Kidney (tissue), 14 donors: ENCODE data around the gene NEK9. TPM values are rescaled to one million over a fixed set of nuclear protein-coding genes. Genes with fewer than 3 reads are reported as not detected.

Experiments used
- DNase-seq, 5 donors: peaks; one replicate each; pipeline ENCODE4 v3.0.0-alpha.2; 2013 to 2020
- FAIRE-seq: peaks from 2 replicates; lab custom pipeline; 2012; peaks lifted over from hg19 to GRCh38; lab: Jason Lieb, UNC
- H3K27ac ChIP-seq, 2 donors: one replicate each; pipeline ENCODE4 v1.7.0; 2013; ENCODE audit warnings: low read depth in 2 of 2, low read length in 2 of 2, inconsistent platforms in 1 of 2
- H3K27me3 ChIP-seq: one replicate; pipeline ENCODE4 v1.7.1; 2013; ENCODE audit warnings: low read length, inconsistent platforms; ENCODE audit not compliant: control insufficient read depth, insufficient read depth
- H3K36me3 ChIP-seq, 3 donors: one replicate each; pipeline versions ENCODE4 v1.7.0 to v1.7.1; 2013; ENCODE audit warnings: low read length in 3 of 3, control low read depth in 1 of 3, inconsistent platforms in 1 of 3; ENCODE audit not compliant: insufficient read depth in 3 of 3, control insufficient read depth in 2 of 3
- H3K4me1 ChIP-seq, 3 donors: one replicate each; pipeline versions ENCODE4 v1.7.0 to v1.7.1; 2013; ENCODE audit warnings: low read length in 3 of 3, inconsistent platforms in 1 of 3, low read depth in 1 of 3; ENCODE audit not compliant: control insufficient read depth in 2 of 3, insufficient read depth in 2 of 3
- H3K4me3 ChIP-seq, 3 donors: one replicate each; pipeline versions ENCODE4 v1.7.0 to v1.8.1; 2013; ENCODE audit warnings: low read length in 3 of 3, control low read depth in 1 of 3, inconsistent platforms in 1 of 3
- H3K9ac ChIP-seq, 3 donors: one replicate each; pipeline versions ENCODE4 v1.7.0 to v1.7.1; 2013; ENCODE audit warnings: low read length in 3 of 3, control low read depth in 1 of 3, inconsistent platforms in 1 of 3
- H3K9me3 ChIP-seq, 3 donors: one replicate each; pipeline versions ENCODE4 v1.7.0 to v1.7.1; 2013; ENCODE audit warnings: low read length in 3 of 3, control low read depth in 1 of 3, inconsistent platforms in 1 of 3; ENCODE audit not compliant: control insufficient read depth in 2 of 3, insufficient read depth in 1 of 3
- intact Hi-C: fragments of 100-400 bp; cut with DNase I; formaldehyde crosslinking; loops from one replicate; pipeline ENCODE4 v1.11.1; 2022
- polyA plus RNA-seq: library from polyadenylated mRNA; stranded (reverse); fragments of 350-450 nt; fragmentation: Illumina TruSeq; extraction: RNeasy Lipid Tissue Mini Kit (QIAGEN cat#74804); gene quantifications from one replicate; pipeline ENCODE4 v1.2.3, GENCODE V29; 2014; ENCODE audit warnings: low read depth, low replicate concordance; ENCODE audit not compliant: insufficient read depth
- total RNA-seq: library from RNA; stranded (reverse); fragmentation: NEBNext Ultra II Directional; extraction: Animal tissue kit (Norgen Biotek cat#: 25700); gene quantifications from one replicate; pipeline ENCODE4 v1.2.1, GENCODE V29; 2021
- TF ChIP-seq, protein P1 (sequence below): IDR thresholded peaks from 3 replicates; pipeline ENCODE4 v1.5.1; 2012; ENCODE audit warnings: mild to moderate bottlenecking, moderate library complexity, borderline replicate concordance; ENCODE audit not compliant: insufficient read depth; ENCODE audit errors: extremely low read depth
- donor health status: control.
- donor health status: control.
- donor health status: control.
- donor health status: control.
- donor health status: control.
- donor health status: DM: yes; HTN: yes; CAD: no.
- donor health status: Normal renal cell carcinoma (clear cell type).

The NEK9 gene
- total and polyA plus RNA-seq, 2 donors from 2014 or later, result 25.4 to 81.5 TPM

DNA sequence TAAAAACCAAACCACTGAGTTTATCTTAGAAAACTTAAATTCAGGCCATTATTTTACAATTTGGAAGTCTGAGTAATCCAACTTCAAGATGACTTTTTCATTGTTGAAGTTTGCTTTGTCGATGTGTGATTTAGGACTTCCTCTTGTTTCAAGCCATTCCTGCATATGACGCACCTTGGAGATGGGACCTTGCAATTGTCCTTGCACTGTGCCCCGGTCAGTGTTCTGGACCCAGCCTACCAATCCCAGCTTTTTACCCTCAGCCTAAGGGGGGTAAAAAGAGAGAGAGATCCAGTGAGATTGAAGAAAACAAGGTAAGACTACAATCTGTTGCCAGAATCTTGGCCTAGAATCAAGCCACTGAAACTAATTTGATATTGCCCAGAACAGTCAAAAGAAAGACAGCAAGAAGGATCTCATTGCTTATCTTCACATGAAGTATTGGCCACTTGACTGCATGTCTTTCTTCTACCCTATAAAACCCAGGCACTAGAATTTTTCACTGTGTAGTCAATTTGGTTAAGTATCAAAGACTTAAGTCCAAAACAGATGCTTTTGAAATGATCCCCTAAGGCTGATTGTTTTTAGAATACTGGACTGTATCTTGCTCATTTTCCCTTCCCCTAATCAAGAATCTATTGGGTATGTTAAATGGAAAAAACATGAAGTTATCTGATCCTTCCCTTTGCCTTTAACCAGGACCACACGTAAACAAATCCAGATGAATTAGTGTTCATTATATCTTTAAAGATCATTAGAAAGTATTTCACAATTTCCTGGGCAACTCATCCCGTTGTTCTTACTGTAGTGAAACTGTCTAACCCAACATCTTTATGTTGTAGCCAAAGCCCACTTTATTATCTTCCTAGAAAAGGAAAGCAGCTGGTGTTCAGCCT, 73.2 kb downstream of the NEK9 start:
- Histone ChIP-seq H3K4me3 (no peak overlapping the region), H3K27ac (no peak overlapping the region), H3K9me3 (no peaks in the 10 kb centered on the region), H3K36me3 (no peaks in the 10 kb centered on the region), H3K9ac (no peak overlapping the region), H3K27me3 (no peaks in the 10 kb centered on the region), H3K4me1 (peaks cover 0 to 5% (median 3%) of the 10 kb centered on the region in 3 donors)
- intact Hi-C loops, result no loop called here
- DNase-seq, result peak in 1 of 5 donors; percentile 11
- TF ChIP-seq, protein P1, sequence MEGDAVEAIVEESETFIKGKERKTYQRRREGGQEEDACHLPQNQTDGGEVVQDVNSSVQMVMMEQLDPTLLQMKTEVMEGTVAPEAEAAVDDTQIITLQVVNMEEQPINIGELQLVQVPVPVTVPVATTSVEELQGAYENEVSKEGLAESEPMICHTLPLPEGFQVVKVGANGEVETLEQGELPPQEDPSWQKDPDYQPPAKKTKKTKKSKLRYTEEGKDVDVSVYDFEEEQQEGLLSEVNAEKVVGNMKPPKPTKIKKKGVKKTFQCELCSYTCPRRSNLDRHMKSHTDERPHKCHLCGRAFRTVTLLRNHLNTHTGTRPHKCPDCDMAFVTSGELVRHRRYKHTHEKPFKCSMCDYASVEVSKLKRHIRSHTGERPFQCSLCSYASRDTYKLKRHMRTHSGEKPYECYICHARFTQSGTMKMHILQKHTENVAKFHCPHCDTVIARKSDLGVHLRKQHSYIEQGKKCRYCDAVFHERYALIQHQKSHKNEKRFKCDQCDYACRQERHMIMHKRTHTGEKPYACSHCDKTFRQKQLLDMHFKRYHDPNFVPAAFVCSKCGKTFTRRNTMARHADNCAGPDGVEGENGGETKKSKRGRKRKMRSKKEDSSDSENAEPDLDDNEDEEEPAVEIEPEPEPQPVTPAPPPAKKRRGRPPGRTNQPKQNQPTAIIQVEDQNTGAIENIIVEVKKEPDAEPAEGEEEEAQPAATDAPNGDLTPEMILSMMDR, result no peak
- no peak for FAIRE-seq

DNA sequence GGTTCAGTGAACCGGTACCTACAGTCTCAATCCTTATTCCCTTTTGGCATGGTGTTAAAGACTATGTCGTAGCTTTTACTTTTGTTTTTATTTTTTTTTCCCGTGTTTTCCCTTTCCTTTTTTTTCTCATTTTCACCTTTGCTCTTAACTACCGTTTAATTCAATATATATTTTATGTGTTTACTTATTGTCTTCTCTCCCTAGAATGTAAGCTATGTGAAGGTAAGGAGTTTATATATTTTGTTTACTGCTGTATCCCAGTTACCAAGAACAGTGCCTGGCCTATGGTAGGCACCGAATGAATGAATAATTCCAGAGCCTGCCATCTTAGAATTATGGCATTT, 75.3 kb downstream of the NEK9 start:
- peaks cover 0 to 10% (median 3%) of the 10 kb centered on the region in 3 donors for H3K4me1 ChIP-seq
- H3K9me3 ChIP-seq, result no peaks in the 10 kb centered on the region
- DNase-seq (no peak), FAIRE-seq (peak; percentile 32)
- H3K4me3 ChIP-seq, result peak overlapping the region; percentile 55 to 78 (median 66)
- H3K27ac ChIP-seq, result peak overlapping the region; percentile 93
- intact Hi-C loops, result no loop called here
- peak overlapping the region in 2 of 3 donors; percentile 34 to 83 for H3K9ac ChIP-seq
- H3K27me3 ChIP-seq, result no peaks in the 10 kb centered on the region
- no peaks in the 10 kb centered on the region for H3K36me3 ChIP-seq
- TF ChIP-seq, protein P1, result no peak

DNA sequence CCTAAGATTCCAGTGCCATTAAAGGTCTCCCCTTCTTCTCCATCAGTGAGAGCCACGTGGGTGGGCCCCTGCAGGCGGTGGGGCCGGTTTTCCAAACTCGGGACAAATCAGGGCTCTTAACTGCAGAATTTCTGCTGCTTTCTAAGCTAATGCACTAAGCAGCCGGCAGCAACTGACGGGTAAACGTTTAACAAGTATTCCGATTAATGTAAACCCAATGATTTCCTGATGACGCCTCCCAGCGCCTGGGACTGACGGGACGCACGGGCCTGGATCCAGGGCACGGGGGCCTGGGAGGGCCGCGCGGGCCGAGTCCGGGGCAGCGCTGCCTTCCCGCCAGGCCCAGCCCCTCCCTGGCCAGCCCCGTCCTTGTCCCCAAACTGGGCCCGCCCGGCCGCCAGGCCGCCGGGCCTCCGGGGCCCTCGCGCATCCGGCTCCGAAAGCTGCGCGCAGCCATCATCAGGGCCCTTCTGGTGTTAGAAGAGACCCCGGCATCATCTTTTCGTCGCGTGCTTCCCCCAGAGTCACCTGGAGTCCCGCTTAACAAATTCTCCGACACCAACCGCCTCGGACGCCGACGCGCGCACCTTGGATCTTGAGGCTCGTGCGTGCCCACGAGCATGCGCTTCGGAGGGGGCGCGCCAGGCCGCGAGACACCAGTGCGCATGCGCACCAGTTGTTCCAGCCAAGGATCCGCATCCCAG, 75.8 kb downstream of the NEK9 start, which contains the start of gene MLH3:
Gene MLH3, minus strand, starts transcription at position 616 of the 704 bp plus-strand sequence. CDS start 1,812 bp downstream, outside the sequence.
- Histone ChIP-seq H3K9me3 (no peaks in the 10 kb centered on the region), H3K4me1 (peaks cover 0 to 13% (median 3%) of the 10 kb centered on the region in 3 donors), H3K27me3 (no peaks in the 10 kb centered on the region), H3K9ac (peak within 1 kb of the TSS; percentile 34 to 83 (median 77)), H3K36me3 (no peaks in the 10 kb centered on the region), H3K4me3 (peak within 1 kb of the TSS; percentile 55 to 78 (median 66)), H3K27ac (peak within 1 kb of the TSS; percentile 93)
- intact Hi-C loops, result no loop called here
- peak; percentile 92 to 97 (median 95) for DNase-seq
- TF ChIP-seq, protein P1, result no peak
- no peak for FAIRE-seq
